ENCODE measurements around the gene HDGFL1.

HDGFL1 gene

GRCh38 chr6:22526736-22527135 lies 42.6 kb upstream of the HDGFL1 start:
- peak; percentile 90 for ATAC-seq
- TF ChIP-seq SNAI2 (CRISPR knock-in tag; IDR thresholded peaks at IDR 0.05): no peak
- TF ChIP-seq GLIS3 (CRISPR knock-in tag; IDR thresholded peaks at IDR 0.05): no peak
- TF ChIP-seq TSHZ2 (CRISPR knock-in tag; IDR thresholded peaks at IDR 0.05): no peak
- TF ChIP-seq CSDC2 (CRISPR knock-in tag; IDR thresholded peaks at IDR 0.05): no peak
- no peak for TF ChIP-seq RARB (CRISPR knock-in tag; IDR thresholded peaks at IDR 0.05)
- TF ChIP-seq TOX (CRISPR knock-in tag; IDR thresholded peaks at IDR 0.05; ENCODE audit: borderline replicate concordance): no peak
- no peak for TF ChIP-seq ZNF70 (CRISPR knock-in tag; IDR thresholded peaks at IDR 0.05)
- TF ChIP-seq ISL1 (CRISPR knock-in tag; IDR thresholded peaks at IDR 0.05): no peak
- no peak for TF ChIP-seq CREB5 (CRISPR knock-in tag; IDR thresholded peaks at IDR 0.05; ENCODE audit: low read depth)
- TF ChIP-seq ESRRG (CRISPR knock-in tag; IDR thresholded peaks at IDR 0.05): no peak
- TF ChIP-seq PPARA (CRISPR knock-in tag; IDR thresholded peaks at IDR 0.05; ENCODE audit: borderline replicate concordance): no peak

GRCh38 chr6:22529866-22530265 lies 39.5 kb upstream of the HDGFL1 start:
- no peak for ATAC-seq
- no peak for TF ChIP-seq ZNF70 (CRISPR knock-in tag; IDR thresholded peaks at IDR 0.05)
- no peak for TF ChIP-seq ZNF565 (CRISPR knock-in tag; conservative IDR thresholded peaks at IDR 0.05; ENCODE audit: low read depth)
- no peak for TF ChIP-seq RARB (CRISPR knock-in tag; IDR thresholded peaks at IDR 0.05)
- TF ChIP-seq CSRNP3 (CRISPR knock-in tag; IDR thresholded peaks at IDR 0.05): no peak
- TF ChIP-seq ZNF8 (CRISPR knock-in tag; IDR thresholded peaks at IDR 0.05): no peak
- no peak for TF ChIP-seq ZC3H10 (CRISPR knock-in tag; IDR thresholded peaks at IDR 0.05)

GRCh38 chr6:22530506-22530905 lies 38.9 kb upstream of the HDGFL1 start:
- ATAC-seq: no peak
- no peak for TF ChIP-seq POU6F1 (CRISPR knock-in tag; IDR thresholded peaks at IDR 0.05; ENCODE audit: borderline replicate concordance, low read depth)
- no peak for TF ChIP-seq ARNTL (CRISPR knock-in tag; IDR thresholded peaks at IDR 0.05; ENCODE audit: borderline replicate concordance, low read depth)
- no peak for TF ChIP-seq GLIS3 (CRISPR knock-in tag; IDR thresholded peaks at IDR 0.05)
- no peak for TF ChIP-seq OSR1 (CRISPR knock-in tag; IDR thresholded peaks at IDR 0.05)

GRCh38 chr6:22536122-22536521 lies 33.2 kb upstream of the HDGFL1 start:
- ATAC-seq: no peak
- TF ChIP-seq ARNTL (CRISPR knock-in tag; IDR thresholded peaks at IDR 0.05; ENCODE audit: borderline replicate concordance, low read depth): no peak
- no peak for TF ChIP-seq ESRRG (CRISPR knock-in tag; IDR thresholded peaks at IDR 0.05)
- TF ChIP-seq CSDC2 (CRISPR knock-in tag; IDR thresholded peaks at IDR 0.05): no peak
- TF ChIP-seq CREB5 (CRISPR knock-in tag; IDR thresholded peaks at IDR 0.05; ENCODE audit: low read depth): no peak
- no peak for TF ChIP-seq CSRNP3 (CRISPR knock-in tag; IDR thresholded peaks at IDR 0.05)
- TF ChIP-seq ISL1 (CRISPR knock-in tag; IDR thresholded peaks at IDR 0.05): no peak
- no peak for TF ChIP-seq TSHZ2 (CRISPR knock-in tag; IDR thresholded peaks at IDR 0.05)
- TF ChIP-seq RARB (CRISPR knock-in tag; IDR thresholded peaks at IDR 0.05): no peak
- no peak for TF ChIP-seq OSR1 (CRISPR knock-in tag; IDR thresholded peaks at IDR 0.05)
- TF ChIP-seq BACH2 (CRISPR knock-in tag; IDR thresholded peaks at IDR 0.05; ENCODE audit: borderline replicate concordance): no peak
- no peak for TF ChIP-seq ZC3H10 (CRISPR knock-in tag; IDR thresholded peaks at IDR 0.05)
- no peak for TF ChIP-seq PPARA (CRISPR knock-in tag; IDR thresholded peaks at IDR 0.05; ENCODE audit: borderline replicate concordance)
- TF ChIP-seq ZNF70 (CRISPR knock-in tag; IDR thresholded peaks at IDR 0.05): no peak
- no peak for TF ChIP-seq ZFP30 (CRISPR knock-in tag; IDR thresholded peaks at IDR 0.05)
- TF ChIP-seq ZNF8 (CRISPR knock-in tag; IDR thresholded peaks at IDR 0.05): no peak

Data from SK-N-SH treated with all-trans-retinoic acid at 6 μM for 48 hours (cell line).